Mesodermal cell (in vitro differentiated cells): Measurements from ENCODE around the gene USP49. TPM values are rescaled to one million over a fixed set of nuclear protein-coding genes. Genes with fewer than 3 reads are reported as not detected.
"Not testable (repeated sequence)": the region's sequence is repeated elsewhere in the genome, so short reads cannot be mapped to it uniquely, and the experiment has no call there.

Source experiments
- H3K27ac ChIP-seq: 2 replicates; pipeline ENCODE4 v1.7.0; 2013; ENCODE audit warnings: mild to moderate bottlenecking, low read depth, low read length, moderate library complexity; ENCODE audit not compliant: severe bottlenecking
- H3K36me3 ChIP-seq: 2 replicates; pipeline ENCODE4 v1.7.1; 2013; ENCODE audit warnings: mild to moderate bottlenecking, low read length, moderate library complexity; ENCODE audit not compliant: control insufficient read depth, insufficient read depth
- H3K4me1 ChIP-seq: one replicate; pipeline ENCODE4 v1.7.1; 2013; ENCODE audit warnings: mild to moderate bottlenecking, low read length; ENCODE audit not compliant: insufficient read depth, control insufficient read depth, poor library complexity, severe bottlenecking
- H3K4me3 ChIP-seq: 2 replicates; pipeline ENCODE4 v1.7.0; 2013; ENCODE audit warnings: low read length, control low read depth, mild to moderate bottlenecking; ENCODE audit not compliant: insufficient read depth, poor library complexity, severe bottlenecking; ENCODE audit errors: extremely low read depth
- H3K9me3 ChIP-seq: 2 replicates; pipeline ENCODE4 v1.7.1; 2013; ENCODE audit warnings: mild to moderate bottlenecking, low read length, moderate library complexity; ENCODE audit not compliant: control insufficient read depth
- WGBS, 2 experiments: methylation state at CpG; one replicate each; pipeline ENCODE4 v1.1.5; 2013; ENCODE audit warnings: missing lambda C conversion rate in 2 of 2; ENCODE audit not compliant: insufficient coverage in 2 of 2; 5-methylcytosine and 5-hydroxymethylcytosine counted together
- polyA plus RNA-seq, 2 experiments: library from polyadenylated mRNA; stranded (reverse); fragments of 50-300 nt; gene quantifications; one replicate each; pipeline ENCODE4 v1.2.3, GENCODE V29; 2013

Gene USP49
- polyA plus RNA-seq (2013, experiment 1 of 2): 6.5 TPM
- polyA plus RNA-seq (2013, experiment 2 of 2): 5.0 TPM

DNA sequence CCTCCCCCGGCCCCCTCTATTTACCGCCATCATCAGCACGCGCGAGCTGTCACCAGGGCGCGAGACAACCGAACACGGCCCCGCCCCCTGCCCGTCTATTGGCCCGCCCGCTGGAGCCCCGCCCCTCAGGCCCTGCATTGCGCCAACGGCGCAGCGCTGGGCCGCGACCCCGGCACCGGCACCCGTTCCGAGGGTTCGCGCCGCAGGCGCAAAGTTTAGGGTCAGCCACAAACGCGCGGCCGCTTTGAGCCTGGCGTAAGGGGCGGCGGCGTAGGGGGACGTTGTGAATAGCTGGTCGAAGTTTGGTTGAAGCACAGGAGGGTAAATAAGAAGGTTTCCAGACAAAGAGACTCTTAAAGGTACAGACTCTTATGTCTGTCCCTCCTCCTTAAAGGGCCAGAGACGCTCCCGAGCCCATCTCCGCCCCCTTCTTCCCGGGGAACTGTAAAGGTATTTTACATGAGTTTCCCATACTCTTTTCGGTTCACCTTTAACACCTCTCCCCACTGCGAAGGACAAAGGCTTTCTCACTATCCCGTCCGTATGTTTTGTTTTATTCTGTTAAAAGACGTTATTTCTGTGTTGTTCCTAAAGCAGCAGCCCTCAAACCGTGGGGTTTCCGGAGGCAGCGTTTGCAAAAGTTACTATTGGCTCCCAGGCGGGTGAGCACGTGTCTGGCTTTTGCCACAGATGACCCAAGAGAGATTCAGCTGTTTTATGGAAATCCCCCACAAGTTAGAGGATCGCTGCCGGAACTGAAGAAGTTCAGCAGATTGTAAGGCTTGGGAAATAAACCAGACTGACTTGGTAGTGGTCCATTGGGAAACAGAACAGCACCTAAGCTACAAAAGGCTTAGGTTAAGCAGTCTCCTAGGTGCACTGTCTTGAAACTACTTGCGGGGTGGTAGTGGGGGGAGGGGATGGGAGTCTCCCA lies at the start of gene USP49:
TSS of gene USP49 (minus strand) at position 76 of the 934 bp plus-strand sequence. CDS start 88,392 bp downstream, outside the sequence.
- Histone ChIP-seq H3K4me1 (peaks cover 5% of the 10 kb centered on the region), H3K27ac (peak within 1 kb of the TSS; percentile 89), H3K36me3 (peaks cover 7% of the 10 kb centered on the region), H3K4me3 (peak within 1 kb of the TSS; percentile 59), H3K9me3 (no peaks in the 10 kb centered on the region)
- 0% methylated on average over 38 to 43 of the region's 55 CpGs for WGBS, 2 experiments

DNA sequence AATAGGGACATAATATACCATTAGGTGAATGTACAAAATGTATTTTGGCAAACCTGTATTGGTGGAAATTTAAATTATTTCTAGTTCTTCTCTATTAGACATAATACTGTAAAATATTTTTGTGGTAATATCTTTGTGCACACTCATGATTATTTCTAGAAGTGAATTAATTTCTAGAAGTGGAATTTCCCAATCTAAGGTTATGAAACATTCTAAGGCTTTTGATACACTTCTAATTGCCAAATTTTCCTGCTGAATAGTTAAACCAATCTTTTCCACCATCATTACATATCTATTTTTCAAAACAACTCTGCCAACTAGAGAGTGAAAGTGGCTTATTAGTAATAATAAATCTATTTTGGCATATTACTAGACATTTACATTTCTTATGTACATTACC lies 48.3 kb upstream of the USP49 start:
- H3K9me3 ChIP-seq: no peaks in the 10 kb centered on the region
- H3K27ac ChIP-seq: no peak overlapping the region

DNA sequence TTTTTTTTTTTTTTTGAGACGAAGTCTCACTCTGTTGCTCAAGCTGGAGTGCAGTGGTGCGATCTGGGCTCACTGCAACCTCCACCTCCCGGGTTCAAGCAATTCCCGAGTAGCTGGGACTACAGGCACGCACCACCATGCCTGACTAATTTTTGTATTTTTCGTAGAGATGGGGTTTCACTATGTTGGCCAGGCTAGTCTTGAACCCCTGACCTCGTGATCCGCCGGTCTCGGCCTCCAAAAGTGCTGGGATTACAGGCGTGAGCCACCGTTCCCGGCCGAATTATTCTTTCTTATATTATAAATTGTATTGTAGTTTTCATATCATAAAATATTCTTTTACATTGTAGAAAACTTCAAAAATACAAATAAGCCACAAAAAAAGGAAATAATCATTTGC lies 47.7 kb upstream of the USP49 start:
- H3K4me3 ChIP-seq, H3K9me3 ChIP-seq, H3K36me3 ChIP-seq, H3K27ac ChIP-seq: not testable (repeated sequence)
- H3K4me1 ChIP-seq: peaks cover 24% of the 10 kb centered on the region
- WGBS, 2 experiments: 96 to 100% methylated on average over 5 to 7 of the region's 14 CpGs

More for the DNA sequence above, 48.3 kb upstream of the USP49 start:
- no peak overlapping the region for H3K4me3 ChIP-seq
- H3K4me1 ChIP-seq: peaks cover 24% of the 10 kb centered on the region
- no peaks in the 10 kb centered on the region for H3K36me3 ChIP-seq

DNA sequence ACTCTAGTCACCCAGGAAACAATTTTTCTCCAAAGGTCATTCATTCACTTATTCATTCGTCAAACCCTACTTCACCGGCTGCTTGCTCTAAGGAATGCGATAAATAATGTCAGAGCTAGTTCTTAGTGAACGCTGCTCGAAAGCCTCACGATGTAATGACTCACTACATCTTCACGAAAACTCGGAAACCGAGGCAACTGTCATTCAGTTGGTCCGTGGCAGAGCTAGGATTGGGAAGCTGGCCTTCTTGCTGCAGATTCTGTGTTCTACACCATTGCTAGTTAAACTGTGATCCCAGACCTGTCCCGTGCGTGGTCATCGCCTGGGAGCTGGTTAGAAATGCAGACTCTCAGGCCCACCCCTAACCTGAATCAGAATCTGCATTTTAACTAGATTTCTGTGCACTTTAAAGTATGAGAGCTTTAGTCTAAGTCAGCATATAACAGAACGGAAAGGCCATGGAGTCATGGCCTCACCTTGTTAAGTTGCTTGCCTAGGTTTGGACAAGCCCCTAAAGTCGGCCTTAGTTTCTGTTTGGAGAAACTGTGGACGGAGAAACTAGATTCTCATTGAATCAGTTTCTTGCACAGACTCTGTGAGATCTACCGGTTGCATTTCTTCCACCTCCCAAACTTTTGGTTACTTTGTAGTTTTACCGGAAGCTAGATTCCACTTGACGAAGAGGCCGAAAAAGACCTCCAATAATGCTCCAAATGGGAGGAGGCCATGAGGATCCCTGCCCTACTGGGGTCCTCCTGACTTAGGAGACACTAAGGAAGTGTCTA lies 47.1 kb upstream of the USP49 start:
- WGBS, 2 experiments: 59 to 61% methylated on average over 20 of the region's 20 CpGs
- Histone ChIP-seq H3K4me1 (peaks cover 24% of the 10 kb centered on the region), H3K9me3 (no peaks in the 10 kb centered on the region), H3K4me3 (peak overlapping the region; percentile 76), H3K27ac (peak overlapping the region; percentile 64), H3K36me3 (peaks cover 10% of the 10 kb centered on the region)

DNA sequence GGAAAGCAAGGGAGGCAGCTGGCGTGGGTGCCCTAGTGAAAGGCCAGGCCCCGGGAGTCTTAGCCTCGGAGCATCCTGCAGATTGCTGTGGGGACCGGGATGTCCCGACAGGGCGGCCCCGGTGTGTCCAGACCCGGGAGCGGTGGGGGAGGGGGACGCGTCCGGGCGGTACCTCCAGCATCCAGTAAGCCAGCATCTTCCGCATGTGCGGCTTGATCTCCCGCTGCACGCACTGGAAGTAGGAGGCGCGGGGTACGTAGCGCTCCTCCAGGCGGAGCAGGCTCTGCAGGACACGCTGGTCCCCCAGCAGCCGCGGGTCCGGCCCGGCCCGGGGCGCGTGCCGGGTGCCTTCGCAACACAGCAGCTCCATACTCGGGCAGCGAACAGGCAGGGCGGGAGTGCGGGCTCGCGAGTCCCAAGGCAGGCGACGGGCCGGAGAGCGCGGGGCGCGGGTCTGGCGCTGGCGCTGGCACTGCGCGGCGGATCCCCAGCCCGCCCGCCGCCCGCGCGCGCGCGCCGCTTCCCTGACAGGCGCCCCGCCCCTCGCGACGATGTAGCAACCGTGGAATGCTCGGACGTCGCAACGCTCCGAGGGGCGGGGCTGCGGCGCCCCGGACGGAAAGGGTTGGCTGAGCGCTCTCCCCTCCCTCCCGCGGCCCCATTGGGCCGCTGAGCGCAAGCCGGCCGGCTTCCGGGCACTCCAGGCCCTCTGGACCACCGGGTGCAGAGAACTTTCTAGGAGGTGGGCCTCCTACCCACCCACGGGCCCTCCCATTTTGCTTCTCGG lies 46.3 kb upstream of the USP49 start, which contains the start of gene CCND3:
TSS of gene CCND3 (minus strand) at position 529 of the 787 bp plus-strand sequence. CDS start at position 370, 159 bp downstream.
- Histone ChIP-seq H3K27ac (peak within 1 kb of the TSS; percentile 64), H3K9me3 (no peaks in the 10 kb centered on the region), H3K36me3 (peaks cover 17% of the 10 kb centered on the region), H3K4me1 (peaks cover 24% of the 10 kb centered on the region), H3K4me3 (peak within 1 kb of the TSS; percentile 76)
- WGBS, 2 experiments: 0 to 1% methylated on average over 65 to 79 of the region's 87 CpGs

DNA sequence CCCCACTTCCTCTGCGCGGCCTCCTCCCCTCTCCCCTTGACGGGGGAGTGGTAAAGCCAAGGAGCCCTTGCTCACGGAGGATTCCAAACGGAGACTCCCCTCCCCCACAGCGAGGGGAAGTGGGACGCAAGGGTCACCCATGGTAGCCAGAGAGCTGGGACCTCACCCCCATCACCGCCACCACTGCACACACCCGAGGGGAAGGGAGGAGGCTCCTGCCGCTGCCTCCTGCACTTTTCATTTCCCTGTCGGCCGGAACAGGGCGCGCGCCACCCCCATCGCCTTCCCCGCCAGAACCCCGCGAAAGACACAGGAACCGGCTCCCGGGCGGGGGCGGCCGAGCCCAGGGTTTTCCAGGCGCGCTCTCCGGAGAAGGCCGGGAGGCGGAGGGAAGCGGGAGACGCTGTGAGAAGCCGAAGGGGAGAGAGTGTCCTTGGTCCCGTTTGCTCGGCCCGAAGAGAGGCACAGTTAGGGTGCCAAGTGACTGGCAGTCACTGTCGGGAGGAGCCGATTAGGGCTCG lies 45.6 kb upstream of the USP49 start:
- no peaks in the 10 kb centered on the region for H3K9me3 ChIP-seq
- peak overlapping the region; percentile 76 for H3K4me3 ChIP-seq
- peaks cover 28% of the 10 kb centered on the region for H3K4me1 ChIP-seq
- 0% methylated on average over 27 to 30 of the region's 38 CpGs for WGBS, 2 experiments
- peaks cover 24% of the 10 kb centered on the region for H3K36me3 ChIP-seq
- H3K27ac ChIP-seq: peak overlapping the region; percentile 57

DNA sequence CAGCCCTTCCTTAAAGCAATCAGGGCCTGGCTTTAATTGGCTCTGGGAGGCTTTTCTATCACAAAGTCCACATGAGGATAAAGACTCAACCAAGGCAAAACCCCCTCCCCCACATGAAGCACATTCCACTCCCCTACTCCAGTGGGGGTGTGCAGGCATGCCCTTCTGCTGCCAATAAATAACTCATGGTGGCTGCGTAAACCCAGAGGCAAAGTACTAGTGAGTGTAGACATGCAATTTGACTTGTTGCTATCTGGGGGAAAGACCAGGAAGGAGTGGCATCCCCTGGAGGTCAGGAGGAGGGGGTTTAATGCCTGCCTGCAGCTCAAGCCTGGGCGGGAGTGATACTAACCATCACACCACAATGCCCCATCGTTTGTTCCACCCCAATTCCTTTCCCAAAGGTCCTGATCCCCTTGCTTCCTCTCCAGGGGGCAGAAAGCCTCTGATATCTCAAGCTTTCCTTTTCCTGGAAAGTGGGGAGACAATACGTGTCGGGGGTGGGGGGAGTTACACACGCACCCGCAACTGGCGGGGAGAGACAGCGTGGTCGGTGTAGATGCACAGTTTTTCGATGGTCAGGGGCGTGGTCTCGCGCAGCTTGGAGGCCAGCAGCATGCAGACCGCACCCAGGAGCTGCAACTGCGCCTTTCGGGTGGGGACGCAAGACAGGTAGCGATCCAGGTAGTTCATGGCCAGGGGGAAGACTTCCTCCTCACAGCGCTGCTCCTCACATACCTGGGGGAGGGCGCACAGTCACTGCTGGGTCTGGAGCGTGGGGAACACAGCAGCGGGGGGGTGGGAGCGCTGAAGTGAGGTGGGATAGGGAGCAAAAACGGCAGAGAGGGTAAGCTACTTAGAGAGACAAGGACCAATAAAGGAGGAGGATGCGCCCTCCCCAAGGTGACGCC lies 44.9 kb upstream of the USP49 start:
- Histone ChIP-seq H3K4me3 (peak overlapping the region; percentile 76), H3K9me3 (no peaks in the 10 kb centered on the region), H3K4me1 (peaks cover 31% of the 10 kb centered on the region), H3K27ac (peak overlapping the region; percentile 29), H3K36me3 (peaks cover 31% of the 10 kb centered on the region)
- WGBS, 2 experiments: 7 to 11% methylated on average over 12 to 19 of the region's 27 CpGs

DNA sequence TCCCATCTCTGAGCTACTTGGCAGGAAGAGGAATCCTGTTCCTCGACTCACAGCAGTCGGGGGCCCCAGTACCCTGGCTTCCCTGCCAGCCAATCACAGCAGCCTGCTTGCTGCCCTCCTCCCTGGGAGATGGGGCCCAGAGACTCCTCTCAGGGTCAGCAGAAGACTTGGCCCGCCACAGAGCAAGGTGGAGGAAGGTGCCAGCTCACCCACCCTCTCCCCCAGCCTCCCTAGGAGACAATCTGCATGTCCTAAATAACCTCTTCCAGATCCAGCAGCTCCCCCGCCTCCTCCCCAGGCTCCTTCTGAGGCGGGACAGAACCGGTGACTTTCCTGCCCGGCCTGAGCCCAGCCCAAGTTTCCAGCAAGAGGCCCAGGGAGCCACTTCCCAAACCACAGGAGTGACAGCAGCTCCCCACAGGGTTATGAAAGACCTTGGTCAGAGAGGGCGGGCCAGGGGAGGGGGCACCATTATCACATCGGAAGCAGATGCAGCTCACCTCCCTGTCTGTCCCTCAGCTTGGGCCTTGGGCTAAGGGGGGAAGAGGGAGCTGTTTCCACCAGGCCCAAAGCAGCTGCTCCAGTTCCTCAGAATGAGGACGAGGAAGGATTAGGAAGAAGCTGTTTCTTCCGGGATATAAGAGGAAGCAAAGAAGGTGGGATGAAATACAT lies 44.1 kb upstream of the USP49 start:
- Histone ChIP-seq H3K36me3 (peaks cover 39% of the 10 kb centered on the region), H3K4me1 (peaks cover 33% of the 10 kb centered on the region), H3K27ac (peak overlapping the region; percentile 2), H3K4me3 (peak overlapping the region; percentile 76), H3K9me3 (no peaks in the 10 kb centered on the region)
- 14 to 18% methylated on average over 4 to 10 of the region's 11 CpGs for WGBS, 2 experiments

DNA sequence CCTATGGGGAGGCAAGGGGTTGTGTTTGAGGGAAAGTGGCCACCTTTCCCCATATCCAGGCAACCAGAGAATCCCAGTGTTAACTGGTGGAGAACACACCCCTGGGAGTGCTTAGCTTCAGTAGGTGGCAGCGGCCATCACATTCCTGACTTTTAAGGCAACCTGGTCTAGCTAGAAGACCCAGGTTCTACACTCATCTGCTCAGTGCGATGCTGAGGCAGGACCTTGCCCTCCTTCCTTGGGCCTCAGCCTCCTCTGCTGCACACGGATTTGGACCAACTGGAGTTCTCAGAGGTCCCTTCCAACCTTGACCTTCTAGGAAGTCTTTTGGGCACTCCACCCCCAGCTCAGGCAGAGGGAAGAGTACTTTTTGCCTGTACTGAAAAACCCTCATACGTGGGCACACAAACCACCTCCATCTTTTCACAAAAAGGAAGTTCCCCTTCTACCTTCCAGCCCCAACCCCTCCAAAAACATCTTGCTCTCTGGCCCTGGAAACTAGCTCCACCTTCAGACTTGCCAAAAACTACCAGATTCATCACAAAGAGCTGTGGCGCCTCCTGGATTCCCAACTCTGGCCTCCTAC lies 43.5 kb upstream of the USP49 start:
- WGBS, 2 experiments: 82 to 88% methylated on average over 4 to 5 of the region's 5 CpGs
- H3K4me1 ChIP-seq: peaks cover 33% of the 10 kb centered on the region
- H3K4me3 ChIP-seq: no peak overlapping the region
- H3K27ac ChIP-seq: no peak overlapping the region
- H3K9me3 ChIP-seq: no peaks in the 10 kb centered on the region
- peaks cover 45% of the 10 kb centered on the region for H3K36me3 ChIP-seq
